SH-SY5Y (cell line): Measurements from ENCODE around the gene TRIM25.

Source experiments
- GATA2 ChIP-seq: IDR thresholded peaks from 2 replicates; pipeline ENCODE4 v1.6.1; 2011; ENCODE audit warnings: mild to moderate bottlenecking, low read depth, low read length
- GATA3 ChIP-seq: IDR thresholded peaks from 2 replicates; pipeline ENCODE4 v1.6.1; 2011; ENCODE audit warnings: low read depth, mild to moderate bottlenecking, low read length, moderate library complexity

Gene TRIM25

GRCh38 chr17:56912105-56912999, 1.5 kb downstream of the TRIM25 start:
- TF ChIP-seq GATA3 (no peak), GATA2 (no peak)

- TF ChIP-seq GATA2 (no peak), GATA3 (no peak)
These were observed 3.2 kb downstream of the TRIM25 start for GRCh38 chr17:56910509-56911235.

GRCh38 chr17:56909742-56910508, 3.9 kb downstream of the TRIM25 start:
- TF ChIP-seq GATA3 (no peak), GATA2 (no peak)

- TF ChIP-seq GATA2 (no peak), GATA3 (no peak)
These were observed 5.8 kb downstream of the TRIM25 start for GRCh38 chr17:56908001-56908542.

- TF ChIP-seq GATA2 (no peak), GATA3 (no peak)
These were observed 10.3 kb downstream of the TRIM25 start for GRCh38 chr17:56903560-56903959.

- TF ChIP-seq GATA3 (no peak), GATA2 (no peak)
These were observed 11.5 kb downstream of the TRIM25 start for GRCh38 chr17:56902348-56902747.

- TF ChIP-seq GATA2 (no peak), GATA3 (no peak)
These were observed 14.4 kb downstream of the TRIM25 start for GRCh38 chr17:56899403-56899802.

GRCh38 chr17:56898874-56899273, 15.0 kb downstream of the TRIM25 start:
- TF ChIP-seq GATA3 = no peak
- TF ChIP-seq GATA2 = no peak

GRCh38 chr17:56897646-56898424, 16.0 kb downstream of the TRIM25 start:
- TF ChIP-seq GATA2 (no peak), GATA3 (no peak)

- TF ChIP-seq GATA2 (no peak), GATA3 (no peak)
These were observed 16.9 kb downstream of the TRIM25 start for GRCh38 chr17:56896968-56897359.

GRCh38 chr17:56896217-56896967, 17.5 kb downstream of the TRIM25 start:
- TF ChIP-seq GATA3 (no peak), GATA2 (no peak)

- TF ChIP-seq GATA3 (no peak), GATA2 (no peak)
These were observed 18.9 kb downstream of the TRIM25 start for GRCh38 chr17:56894859-56895455.
